Endodermal cell (in vitro differentiated cells): Measurements from ENCODE around the gene HKDC1. TPM values are rescaled to one million over a fixed set of nuclear protein-coding genes. Genes with fewer than 3 reads are reported as not detected.

Experiments
- DNase-seq: peaks from one replicate; pipeline ENCODE4 v3.0.0-alpha.2; 2017
- H3K27ac ChIP-seq: 2 replicates; pipeline ENCODE4 v1.5.1; 2013; ENCODE audit warnings: mild to moderate bottlenecking, low read depth, low read length, moderate library complexity
- H3K27me3 ChIP-seq: 2 replicates; pipeline ENCODE4 v1.6.1; 2013; ENCODE audit warnings: mild to moderate bottlenecking, low read length, moderate library complexity; ENCODE audit not compliant: insufficient read depth, control insufficient read depth, poor library complexity, severe bottlenecking
- H3K36me3 ChIP-seq: 2 replicates; pipeline ENCODE4 v1.7.0; 2013; ENCODE audit warnings: mild to moderate bottlenecking, low read length, moderate library complexity; ENCODE audit not compliant: control insufficient read depth, insufficient read depth
- H3K4me1 ChIP-seq: one replicate; pipeline ENCODE4 v1.7.0; 2013; ENCODE audit warnings: low read length; ENCODE audit not compliant: control insufficient read depth, insufficient read depth
- H3K4me3 ChIP-seq: 2 replicates; pipeline ENCODE4 v1.5.1; 2013; ENCODE audit warnings: mild to moderate bottlenecking, low read length, moderate library complexity
- H3K9ac ChIP-seq: 2 replicates; pipeline ENCODE4 v1.6.1; 2013; ENCODE audit warnings: mild to moderate bottlenecking, low read length, moderate library complexity; ENCODE audit not compliant: poor library complexity, severe bottlenecking; ENCODE audit errors: extremely low read depth
- H3K9me3 ChIP-seq: 2 replicates; pipeline ENCODE4 v1.6.1; 2013; ENCODE audit warnings: mild to moderate bottlenecking, low read length, moderate library complexity; ENCODE audit not compliant: control insufficient read depth
- H3K27ac Mint-ChIP-seq: 2 replicates; pipeline ENCODE4 v1.8.0; 2020; ENCODE audit warnings: mixed read lengths
- H3K27me3 Mint-ChIP-seq: 2 replicates; pipeline ENCODE4 v1.8.0; 2021; ENCODE audit warnings: mild to moderate bottlenecking, mixed read lengths; ENCODE audit not compliant: insufficient read depth
- H3K36me3 Mint-ChIP-seq: 2 replicates; pipeline ENCODE4 v1.8.0; 2020; ENCODE audit warnings: low read depth, mixed read lengths
- H3K4me1 Mint-ChIP-seq: 2 replicates; pipeline ENCODE4 v1.8.0; 2020; ENCODE audit warnings: mixed read lengths
- H3K4me3 Mint-ChIP-seq: 2 replicates; pipeline ENCODE4 v1.8.0; 2020; ENCODE audit warnings: mild to moderate bottlenecking, moderate library complexity, mixed read lengths
- H3K9me3 Mint-ChIP-seq: 2 replicates; pipeline ENCODE4 v1.8.0; 2020; ENCODE audit warnings: mild to moderate bottlenecking, mixed read lengths
- CTCF ChIP-seq: fragments of 200-600 bp; sonication (generic); conservative IDR thresholded peaks from 2 replicates; pipeline ENCODE4 v1.5.0; 2021; ENCODE audit warnings: antibody characterized with exemption, mild to moderate bottlenecking
- WGBS, 2 experiments: methylation state at CpG; one replicate each; pipeline versions ENCODE4 v1.1.5 to v1.1.7; 2013; ENCODE audit warnings: missing lambda C conversion rate in 2 of 2, mixed read lengths in 1 of 2; ENCODE audit not compliant: insufficient coverage in 1 of 2, insufficient read length in 1 of 2; 5-methylcytosine and 5-hydroxymethylcytosine counted together
- total RNA-seq, 2 donors: library from RNA; stranded (reverse); fragmentation: NEBNext Ultra II Directional in 1 of 2; extraction: Animal tissue kit (Norgen Biotek cat#: 25700) in 1 of 2; gene quantifications; 2 replicates in 1 of 2; 3 replicates in 1 of 2; pipeline ENCODE4 v1.2.1, GENCODE V29; 2021

The HKDC1 gene
- total RNA-seq, 2 donors from 2014 or later: 0.22 TPM; not detected in 1

GRCh38 chr10:69292459-69292858 is 72.3 kb downstream of the HKDC1 start:
- no peaks in the 10 kb centered on the region for H3K9me3 ChIP-seq
- H3K4me3 Mint-ChIP-seq: no peak overlapping the region
- peaks cover 2% of the 10 kb centered on the region for H3K27me3 Mint-ChIP-seq
- H3K9ac ChIP-seq: no peak overlapping the region
- TF ChIP-seq CTCF: no peak
- H3K9me3 Mint-ChIP-seq: no peaks in the 10 kb centered on the region
- H3K4me1 ChIP-seq: no peaks in the 10 kb centered on the region
- H3K27me3 ChIP-seq: no peaks in the 10 kb centered on the region
- H3K27ac ChIP-seq: no peak overlapping the region
- no peak overlapping the region for H3K27ac Mint-ChIP-seq
- WGBS, 2 experiments: 57 to 92% methylated on average over 1 to 3 of the region's 3 CpGs
- peaks cover 11% of the 10 kb centered on the region for H3K4me1 Mint-ChIP-seq
- no peaks in the 10 kb centered on the region for H3K36me3 Mint-ChIP-seq
- no peak for DNase-seq
- H3K4me3 ChIP-seq: no peak overlapping the region
- no peaks in the 10 kb centered on the region for H3K36me3 ChIP-seq

- Mint-ChIP-seq H3K4me1 (peaks cover 6% of the 10 kb centered on the region), H3K4me3 (no peak overlapping the region), H3K27me3 (peaks cover 2% of the 10 kb centered on the region), H3K27ac (no peak overlapping the region), H3K9me3 (no peaks in the 10 kb centered on the region), H3K36me3 (no peaks in the 10 kb centered on the region)
- no peak overlapping the region for H3K27ac ChIP-seq
- TF ChIP-seq CTCF: no peak
- H3K9ac ChIP-seq: no peak overlapping the region
- no peaks in the 10 kb centered on the region for H3K36me3 ChIP-seq
- no peaks in the 10 kb centered on the region for H3K27me3 ChIP-seq
- H3K4me3 ChIP-seq: no peak overlapping the region
- DNase-seq: no peak
- no peaks in the 10 kb centered on the region for H3K4me1 ChIP-seq
- H3K9me3 ChIP-seq: no peaks in the 10 kb centered on the region
- WGBS, 2 experiments: 91 to 100% methylated on average over 6 to 11 of the region's 11 CpGs
Measured at GRCh38 chr10:69295027-69295636, 75.0 kb downstream of the HKDC1 start.

DNA sequence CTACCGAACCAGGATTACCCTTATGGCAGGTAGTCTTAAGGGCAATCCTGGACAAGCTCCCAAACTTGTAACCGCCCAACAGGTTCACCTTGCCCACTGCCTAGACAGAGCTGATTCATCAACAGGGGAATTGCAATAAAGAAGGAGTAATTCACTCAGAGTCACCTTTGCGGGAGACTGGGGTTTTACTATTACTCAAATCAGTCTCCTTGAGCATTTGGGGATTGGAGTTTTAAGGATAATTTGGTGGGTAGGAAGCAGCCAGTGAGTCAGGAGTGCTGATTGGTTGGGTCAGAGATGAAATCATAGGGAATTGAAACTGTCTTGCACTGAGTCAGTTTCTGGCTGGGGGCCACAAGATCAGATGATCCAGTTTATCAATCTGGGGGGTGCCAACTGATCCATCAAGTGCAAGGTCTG is 83.5 kb downstream of the HKDC1 start:
- 99 to 100% methylated on average over 2 to 3 of the region's 3 CpGs for WGBS, 2 experiments

More for the DNA sequence above, 83.5 kb downstream of the HKDC1 start:
- H3K9ac ChIP-seq: no peak overlapping the region
- no peaks in the 10 kb centered on the region for H3K4me1 ChIP-seq
- DNase-seq: no peak
- no peak overlapping the region for H3K4me3 ChIP-seq
- no peaks in the 10 kb centered on the region for H3K9me3 ChIP-seq
- H3K27ac ChIP-seq: no peak overlapping the region
- Mint-ChIP-seq H3K4me1 (no peaks in the 10 kb centered on the region), H3K4me3 (no peak overlapping the region), H3K27me3 (no peaks in the 10 kb centered on the region), H3K36me3 (no peaks in the 10 kb centered on the region), H3K9me3 (peaks cover 11% of the 10 kb centered on the region), H3K27ac (no peak overlapping the region)
- H3K36me3 ChIP-seq: no peaks in the 10 kb centered on the region
- TF ChIP-seq CTCF: no peak
- no peaks in the 10 kb centered on the region for H3K27me3 ChIP-seq
